Esophagus muscularis mucosa (tissue), 3 donors: ENCODE measurements around the gene PRR29.

Source experiments
- POLR2A ChIP-seq: fragments of 450-650 bp; IDR thresholded peaks from one replicate; pipeline ENCODE4 v1.6.1; 2017; ENCODE audit warnings: antibody characterized with exemption, moderate library complexity, mild to moderate bottlenecking, low read depth
- POLR2AphosphoS5 ChIP-seq, 2 donors: sonication (generic); formaldehyde crosslinking; IDR thresholded peaks; one replicate each; pipeline ENCODE4 v1.6.1; 2017; ENCODE audit warnings: antibody characterized with exemption in 2 of 2
- TF ChIP-seq, protein P1 (sequence below), 3 experiments: fragments of 200-600 bp in 2 of 3; fragments of 450-650 bp in 1 of 3; sonication (generic) in 2 of 3; IDR thresholded peaks; one replicate each; pipeline ENCODE4 v1.5.1; 2017 to 2019; ENCODE audit warnings: antibody characterized with exemption in 3 of 3, mild to moderate bottlenecking in 2 of 3, moderate library complexity in 1 of 3

DNA sequence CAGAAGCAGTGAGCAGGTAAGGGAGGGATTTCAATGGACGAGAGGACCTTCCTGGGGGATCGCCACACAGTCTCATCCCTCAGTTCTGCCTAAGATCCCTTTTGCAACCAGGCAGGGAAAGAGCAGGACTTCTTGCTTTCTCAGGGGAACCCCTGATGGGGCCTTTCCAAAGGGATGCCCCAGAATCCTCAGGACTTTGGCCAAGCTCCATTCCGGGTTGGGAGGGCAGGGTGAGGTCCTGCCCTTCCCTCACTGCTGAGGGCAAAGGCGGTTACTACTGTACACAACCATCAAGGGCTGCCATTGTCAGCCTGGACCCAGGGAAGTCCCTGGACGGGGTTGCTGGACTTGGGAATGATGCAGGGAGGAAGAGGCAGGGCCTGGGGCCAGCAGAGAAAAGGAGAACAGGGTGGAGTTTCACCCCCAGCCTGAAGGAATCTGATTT lies 9.7 kb downstream of the PRR29 start:
- TF ChIP-seq POLR2A, result no peak
- TF ChIP-seq, protein P1, sequence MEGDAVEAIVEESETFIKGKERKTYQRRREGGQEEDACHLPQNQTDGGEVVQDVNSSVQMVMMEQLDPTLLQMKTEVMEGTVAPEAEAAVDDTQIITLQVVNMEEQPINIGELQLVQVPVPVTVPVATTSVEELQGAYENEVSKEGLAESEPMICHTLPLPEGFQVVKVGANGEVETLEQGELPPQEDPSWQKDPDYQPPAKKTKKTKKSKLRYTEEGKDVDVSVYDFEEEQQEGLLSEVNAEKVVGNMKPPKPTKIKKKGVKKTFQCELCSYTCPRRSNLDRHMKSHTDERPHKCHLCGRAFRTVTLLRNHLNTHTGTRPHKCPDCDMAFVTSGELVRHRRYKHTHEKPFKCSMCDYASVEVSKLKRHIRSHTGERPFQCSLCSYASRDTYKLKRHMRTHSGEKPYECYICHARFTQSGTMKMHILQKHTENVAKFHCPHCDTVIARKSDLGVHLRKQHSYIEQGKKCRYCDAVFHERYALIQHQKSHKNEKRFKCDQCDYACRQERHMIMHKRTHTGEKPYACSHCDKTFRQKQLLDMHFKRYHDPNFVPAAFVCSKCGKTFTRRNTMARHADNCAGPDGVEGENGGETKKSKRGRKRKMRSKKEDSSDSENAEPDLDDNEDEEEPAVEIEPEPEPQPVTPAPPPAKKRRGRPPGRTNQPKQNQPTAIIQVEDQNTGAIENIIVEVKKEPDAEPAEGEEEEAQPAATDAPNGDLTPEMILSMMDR (IDR thresholded peaks at IDR 0.05), result no peak
- TF ChIP-seq POLR2AphosphoS5 (IDR thresholded peaks at IDR 0.05), result peak in 1 of 2 donors; percentile 41
